Lower lobe of right lung (tissue), 2 donors: Measurements from ENCODE around the gene CFDP1. TPM values are rescaled to one million over a fixed set of nuclear protein-coding genes. Genes with fewer than 3 reads are reported as not detected.
"Not testable (repeated sequence)": the region's sequence is repeated elsewhere in the genome, so short reads cannot be mapped to it uniquely, and the experiment has no call there.

Source experiments
- ATAC-seq, 2 donors: fragments of 200-7000 bp; cut with Tn5 transposase; one replicate each; pipeline ENCODE4 v1.9.1; 2020 to 2022; ENCODE audit warnings: mild to moderate bottlenecking in 2 of 2, moderate library complexity in 2 of 2
- DNase-seq: peaks from one replicate; pipeline ENCODE4 v3.0.0-alpha.2; 2020
- H3K27ac ChIP-seq: fragments of 200-600 bp; one replicate; pipeline ENCODE4 v1.8.0; 2022
- H3K27me3 ChIP-seq: fragments of 200-600 bp; one replicate; pipeline ENCODE4 v1.8.0; 2022; ENCODE audit warnings: low read depth
- H3K36me3 ChIP-seq: fragments of 200-600 bp; one replicate; pipeline ENCODE4 v1.8.0; 2022; ENCODE audit warnings: mild to moderate bottlenecking
- H3K4me1 ChIP-seq: fragments of 200-600 bp; one replicate; pipeline ENCODE4 v1.8.0; 2022
- H3K4me3 ChIP-seq: fragments of 200-600 bp; one replicate; pipeline ENCODE4 v1.8.0; 2022; ENCODE audit warnings: mild to moderate bottlenecking
- H3K9me3 ChIP-seq: fragments of 200-600 bp; one replicate; pipeline ENCODE4 v1.8.0; 2022
- intact Hi-C: fragments of 100-400 bp; cut with DNase I; formaldehyde crosslinking; loops from one replicate; pipeline ENCODE4 v1.11.0; 2022
- total RNA-seq: library from RNA; stranded (reverse); fragmentation: NEBNext Ultra II Directional; extraction: Animal tissue kit (Norgen Biotek cat#: 25700); gene quantifications from one replicate; pipeline ENCODE4 v1.2.1, GENCODE V29; 2021
- TF ChIP-seq, protein P1 (sequence below): fragments of 200-600 bp; IDR thresholded peaks from one replicate; pipeline ENCODE4 v1.8.0; 2022; ENCODE audit warnings: antibody characterized with exemption, mild to moderate bottlenecking
- donor health status: DM: no; HTN: yes; CAD: no; lungs with severe emphysema.

CFDP1 gene
- total RNA-seq, 1 donor from 2014 or later, result 57.7 TPM

- ATAC-seq (peak; percentile 84 to 89), DNase-seq (peak; percentile 82)
- Histone ChIP-seq H3K9me3 (no peaks in the 10 kb centered on the region), H3K27ac (peak overlapping the region; percentile 61), H3K27me3 (no peaks in the 10 kb centered on the region), H3K4me3 (no peak overlapping the region), H3K4me1 (peaks cover 24% of the 10 kb centered on the region), H3K36me3 (peaks cover 21% of the 10 kb centered on the region)
- intact Hi-C loops, result no loop called here
- TF ChIP-seq, protein P1, sequence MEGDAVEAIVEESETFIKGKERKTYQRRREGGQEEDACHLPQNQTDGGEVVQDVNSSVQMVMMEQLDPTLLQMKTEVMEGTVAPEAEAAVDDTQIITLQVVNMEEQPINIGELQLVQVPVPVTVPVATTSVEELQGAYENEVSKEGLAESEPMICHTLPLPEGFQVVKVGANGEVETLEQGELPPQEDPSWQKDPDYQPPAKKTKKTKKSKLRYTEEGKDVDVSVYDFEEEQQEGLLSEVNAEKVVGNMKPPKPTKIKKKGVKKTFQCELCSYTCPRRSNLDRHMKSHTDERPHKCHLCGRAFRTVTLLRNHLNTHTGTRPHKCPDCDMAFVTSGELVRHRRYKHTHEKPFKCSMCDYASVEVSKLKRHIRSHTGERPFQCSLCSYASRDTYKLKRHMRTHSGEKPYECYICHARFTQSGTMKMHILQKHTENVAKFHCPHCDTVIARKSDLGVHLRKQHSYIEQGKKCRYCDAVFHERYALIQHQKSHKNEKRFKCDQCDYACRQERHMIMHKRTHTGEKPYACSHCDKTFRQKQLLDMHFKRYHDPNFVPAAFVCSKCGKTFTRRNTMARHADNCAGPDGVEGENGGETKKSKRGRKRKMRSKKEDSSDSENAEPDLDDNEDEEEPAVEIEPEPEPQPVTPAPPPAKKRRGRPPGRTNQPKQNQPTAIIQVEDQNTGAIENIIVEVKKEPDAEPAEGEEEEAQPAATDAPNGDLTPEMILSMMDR, result no peak
Observed at GRCh38 chr16:75287708-75288107, 145.6 kb downstream of the CFDP1 start.

- Histone ChIP-seq H3K27me3 (no peaks in the 10 kb centered on the region), H3K36me3 (peaks cover 8% of the 10 kb centered on the region), H3K4me1 (peaks cover 24% of the 10 kb centered on the region), H3K4me3 (no peak overlapping the region), H3K27ac (no peak overlapping the region), H3K9me3 (no peaks in the 10 kb centered on the region)
- intact Hi-C loops, result no loop called here
- TF ChIP-seq, protein P1, result no peak
- DNase-seq (no peak), ATAC-seq (no peak)
Observed at GRCh38 chr16:75286389-75286788, 146.9 kb downstream of the CFDP1 start.

DNA sequence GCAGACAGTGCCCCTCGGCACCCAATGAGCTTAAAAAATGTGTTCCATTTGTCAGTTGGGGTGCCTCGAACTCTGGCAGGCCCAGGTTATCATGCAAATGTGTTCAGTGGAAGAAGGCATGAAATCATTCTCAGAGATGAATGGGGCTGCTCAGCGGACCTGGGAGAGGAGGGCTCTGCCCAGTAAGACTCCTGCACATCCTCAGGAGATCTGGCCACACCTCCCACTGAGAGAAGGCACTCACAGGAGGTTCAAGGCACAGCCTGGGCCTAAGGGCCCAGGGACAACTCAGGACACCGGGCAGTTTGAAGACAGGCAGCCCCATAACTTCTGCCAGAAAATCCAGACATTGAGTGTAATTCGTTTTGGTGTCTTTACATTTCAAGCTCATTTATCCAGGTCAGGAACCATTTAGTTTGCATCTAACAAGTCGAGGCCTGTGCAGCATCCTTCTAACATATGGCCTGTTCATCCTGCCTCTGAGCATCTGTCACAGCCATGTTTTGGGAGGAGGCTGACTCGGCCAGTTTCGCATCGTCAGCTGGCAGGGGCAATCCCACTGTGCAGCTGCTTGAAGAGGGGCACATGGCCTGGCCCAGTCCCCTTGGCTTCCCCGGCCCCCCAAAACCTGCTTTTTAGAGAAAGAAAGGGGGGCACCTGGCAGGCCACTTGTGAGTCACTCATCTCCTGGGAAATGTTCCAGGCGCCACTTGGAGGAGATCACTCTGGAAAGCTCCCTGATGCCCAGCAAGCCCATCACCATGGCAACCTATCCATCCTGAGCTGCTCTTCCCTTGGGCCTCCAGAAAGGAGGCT is 150.6 kb downstream of the CFDP1 start:
- DNase-seq (no peak), ATAC-seq (no peak)
- Histone ChIP-seq H3K9me3 (no peaks in the 10 kb centered on the region), H3K36me3 (no peaks in the 10 kb centered on the region), H3K4me1 (peaks cover 2% of the 10 kb centered on the region), H3K27ac (no peak overlapping the region), H3K27me3 (no peaks in the 10 kb centered on the region), H3K4me3 (no peak overlapping the region)
- TF ChIP-seq, protein P1, result no peak
- intact Hi-C loops, result no loop called here

DNA sequence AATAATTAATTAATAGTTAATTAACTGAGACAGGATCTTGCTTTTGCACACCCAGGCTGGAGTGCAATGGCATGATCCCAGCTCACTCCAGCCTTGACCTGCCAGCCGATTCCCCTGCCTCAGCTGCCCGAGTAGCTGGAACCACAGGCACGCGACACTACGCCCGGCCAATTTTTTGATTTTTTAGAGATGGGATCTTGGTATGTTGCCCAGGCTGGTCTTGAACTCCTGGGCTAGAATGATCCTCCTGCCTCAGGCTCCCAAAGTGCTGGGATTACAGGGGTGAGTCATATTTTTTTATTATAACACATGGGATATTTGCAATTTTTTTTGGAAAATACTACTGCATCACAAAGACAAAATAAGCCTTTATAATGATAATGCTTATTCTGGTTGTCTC is 151.5 kb downstream of the CFDP1 start:
- intact Hi-C loops, result no loop called here
- Histone ChIP-seq H3K9me3 (no peaks in the 10 kb centered on the region), H3K27ac (no peak overlapping the region), H3K36me3 (no peaks in the 10 kb centered on the region), H3K4me3 (no peak overlapping the region), H3K27me3 (no peaks in the 10 kb centered on the region), H3K4me1 (no peaks in the 10 kb centered on the region)
- no peak for ATAC-seq
- TF ChIP-seq, protein P1, result no peak
- no peak for DNase-seq

DNA sequence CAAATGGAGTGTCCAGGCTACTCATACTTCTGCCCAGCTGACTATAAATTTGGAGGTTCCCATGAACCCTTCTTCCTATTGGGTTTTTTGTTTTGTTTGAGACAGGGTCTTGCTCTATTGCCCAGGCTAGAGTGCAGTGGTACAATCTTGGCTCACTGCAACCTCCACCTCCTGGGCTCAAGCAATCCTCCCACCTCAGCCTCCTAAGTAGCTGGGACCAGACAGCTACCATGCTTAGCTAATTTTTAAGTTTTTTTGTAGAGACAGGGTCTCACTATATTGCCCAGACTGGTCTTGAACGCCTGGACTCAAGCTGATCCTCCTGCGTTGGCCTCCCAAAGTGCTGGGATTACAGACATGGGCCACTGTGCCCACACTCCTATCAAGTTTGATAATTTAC is 152.3 kb downstream of the CFDP1 start:
- H3K27ac ChIP-seq, ATAC-seq, DNase-seq, H3K27me3 ChIP-seq, H3K36me3 ChIP-seq, H3K4me3 ChIP-seq, intact Hi-C loops, H3K9me3 ChIP-seq, H3K4me1 ChIP-seq: not testable (repeated sequence)

GRCh38 chr16:75280331-75280804 is 152.9 kb downstream of the CFDP1 start:
- TF ChIP-seq, protein P1, result no peak
- Histone ChIP-seq H3K4me1 (no peaks in the 10 kb centered on the region), H3K27me3 (no peaks in the 10 kb centered on the region), H3K36me3 (no peaks in the 10 kb centered on the region), H3K27ac (no peak overlapping the region), H3K4me3 (no peak overlapping the region), H3K9me3 (no peaks in the 10 kb centered on the region)
- intact Hi-C loops, result no loop called here
- no peak for ATAC-seq
- no peak for DNase-seq
